AG10803 (cell line): ENCODE measurements around the gene LRP1B.

Source experiments
- DNase-seq: peaks from one replicate; pipeline ENCODE4 v3.0.0; 2010; ENCODE audit warnings: low read depth
- H3K4me3 ChIP-seq: 2 replicates; pipeline ENCODE4 v1.5.1; 2011; ENCODE audit warnings: mild to moderate bottlenecking, low read length, control low read depth
- CTCF ChIP-seq: conservative IDR thresholded peaks from 2 replicates; pipeline ENCODE4 v1.5.1; 2011; ENCODE audit warnings: mild to moderate bottlenecking, low read length, control low read depth, inconsistent platforms

LRP1B gene

GRCh38 chr2:140257692-140258300, 1873.0 kb downstream of the LRP1B start:
- H3K4me3 ChIP-seq = no peak overlapping the region
- no peak for DNase-seq
- TF ChIP-seq CTCF = no peak

- DNase-seq = no peak
- no peak for TF ChIP-seq CTCF
- H3K4me3 ChIP-seq = no peak overlapping the region
Measured at GRCh38 chr2:140256080-140256479, 1874.7 kb downstream of the LRP1B start.

- no peak overlapping the region for H3K4me3 ChIP-seq
- no peak for TF ChIP-seq CTCF
- DNase-seq = no peak
Measured at GRCh38 chr2:140249821-140250220, 1881.0 kb downstream of the LRP1B start.

- TF ChIP-seq CTCF = no peak
- H3K4me3 ChIP-seq = no peak overlapping the region
Measured at GRCh38 chr2:140248623-140249022, 1882.2 kb downstream of the LRP1B start.

GRCh38 chr2:140247451-140248195, 1883.2 kb downstream of the LRP1B start:
- no peak for TF ChIP-seq CTCF
- peak; percentile 19 for DNase-seq
- H3K4me3 ChIP-seq = no peak overlapping the region

More at GRCh38 chr2:140248623-140249022, 1882.2 kb downstream of the LRP1B start:
- DNase-seq = no peak

- no peak for TF ChIP-seq CTCF
- no peak for DNase-seq
- H3K4me3 ChIP-seq = no peak overlapping the region
Measured at GRCh38 chr2:140246957-140247356, 1883.9 kb downstream of the LRP1B start.

GRCh38 chr2:140246058-140246457, 1884.8 kb downstream of the LRP1B start:
- no peak overlapping the region for H3K4me3 ChIP-seq
- DNase-seq = no peak
- TF ChIP-seq CTCF = no peak
